HepG2 (cell line): ENCODE measurements around the gene STPG4. TPM values are rescaled to one million over a fixed set of nuclear protein-coding genes. Genes with fewer than 3 reads are reported as not detected.
A peak's percentile ranks its signal among the peaks of the same experiment; 100 is the strongest.

Experiments
- ATAC-seq: fragments of 200-7000 bp; cut with Tn5 transposase; 3 replicates; pipeline ENCODE4 v1.9.1; 2020; ENCODE audit warnings: mild to moderate bottlenecking, moderate library complexity
- BruUV-seq: library from RNA; stranded (reverse); fragments of 400-500 nt; replicated peaks from 2 replicates; lab custom pipeline; 2021; lab: Mats Ljungman, UMichigan
- CTCF ChIA-PET: fragments of 300-600 bp; formaldehyde crosslinking; extraction: SDS; loops from one replicate; lab custom pipeline; 2021; ENCODE audit warnings: low total read pairs, inconsistent platforms, low intra/inter-chr PET ratio; lab: Yijun Ruan, JAX
- POLR2A ChIA-PET: fragments of 350-600 bp; sonication (Branson Sonifier 250); formaldehyde crosslinking; loops from one replicate; lab custom pipeline; 2020; ENCODE audit warnings: antibody characterized with exemption, inconsistent platforms; lab: Yijun Ruan, JAX
- DNase-seq: peaks from one replicate; pipeline ENCODE4 v3.0.0-alpha.2; 2015; ENCODE audit warnings: low spot score
- FAIRE-seq: peaks from 3 replicates; lab custom pipeline; 2011; peaks lifted over from hg19 to GRCh38; lab: Jason Lieb, UNC
- H2AFZ ChIP-seq: one replicate; pipeline ENCODE4 v1.6.1; 2011; ENCODE audit warnings: low read length, inconsistent platforms
- H3K27ac ChIP-seq: fragments of 300-600 bp; 3 replicates; pipeline ENCODE4 v1.8.0; 2011; ENCODE audit warnings: mixed run types, mild to moderate bottlenecking, mixed read lengths, low read length, inconsistent platforms; ENCODE audit not compliant: insufficient read depth; ENCODE audit errors: extremely low read length
- H3K27me3 ChIP-seq, 2 experiments: fragments of 200-600 bp in 1 of 2; 2 replicates in 1 of 2; 3 replicates in 1 of 2; pipeline versions ENCODE4 v1.6.0 to v1.8.0; 2011; ENCODE audit warnings: low read length in 2 of 2, mild to moderate bottlenecking in 2 of 2, moderate library complexity in 2 of 2, inconsistent platforms in 1 of 2; ENCODE audit not compliant: insufficient read depth in 2 of 2, control insufficient read depth in 1 of 2
- H3K36me3 ChIP-seq, 2 experiments: fragments of 200-600 bp in 1 of 2; replicated peaks in 1 of 2; 2 replicates in 1 of 2; 3 replicates in 1 of 2; pipeline versions ENCODE4 v1.5.1 to v1.8.0; 2011; ENCODE audit warnings: low read length in 2 of 2, inconsistent platforms in 1 of 2; ENCODE audit not compliant: insufficient read depth in 2 of 2, control insufficient read depth in 1 of 2
- H3K4me1 ChIP-seq: 2 replicates; pipeline ENCODE4 v1.5.1; 2012; ENCODE audit warnings: low read length, inconsistent platforms; ENCODE audit not compliant: insufficient read depth
- H3K4me2 ChIP-seq: 2 replicates; pipeline ENCODE4 v1.6.0; 2011; ENCODE audit warnings: low read depth, low read length, inconsistent platforms
- H3K4me3 ChIP-seq, 3 experiments: fragments of 200-600 bp in 1 of 3; sonication (generic), shearing (Covaris generic) in 1 of 3; replicated peaks in 1 of 3; 2 replicates each; pipeline ENCODE4 v1.5.1; 2011 to 2016; ENCODE audit warnings: low read length in 3 of 3, inconsistent platforms in 2 of 3, low read depth in 2 of 3, mild to moderate bottlenecking in 2 of 3, control low read depth in 1 of 3, mixed read lengths in 1 of 3; ENCODE audit not compliant: insufficient read depth in 1 of 3
- H3K79me2 ChIP-seq: one replicate; pipeline ENCODE4 v1.6.1; 2011; ENCODE audit warnings: low read length, inconsistent platforms; ENCODE audit not compliant: insufficient read depth
- H3K9ac ChIP-seq: 2 replicates; pipeline ENCODE4 v1.6.0; 2011; ENCODE audit warnings: mild to moderate bottlenecking, low read depth, low read length, inconsistent platforms; ENCODE audit not compliant: insufficient read depth
- H3K9me3 ChIP-seq: 2 replicates; pipeline ENCODE4 v1.5.1; 2012; ENCODE audit warnings: mild to moderate bottlenecking, low read length
- H4K20me1 ChIP-seq: 2 replicates; pipeline ENCODE4 v1.6.0; 2011; ENCODE audit warnings: inconsistent platforms, mild to moderate bottlenecking, low read length, moderate library complexity; ENCODE audit not compliant: insufficient read depth
- BRCA1 ChIP-seq: sonication (generic); formaldehyde crosslinking; IDR thresholded peaks from 2 replicates; pipeline ENCODE4 v1.4.0; 2020; ENCODE audit warnings: missing genetic modification reagents
- CREB1 ChIP-seq, 2 experiments: fragments of 450-650 bp in 1 of 2; IDR thresholded peaks; 2 replicates each; pipeline ENCODE4 v1.6.1; 2016 to 2017; ENCODE audit warnings: control low read depth in 1 of 2, mild to moderate bottlenecking in 1 of 2, missing compliant biosample characterization in 1 of 2, missing genetic modification characterization in 1 of 2
- EP300 ChIP-seq, 3 experiments: sonication (generic) in 1 of 3; formaldehyde crosslinking in 1 of 3; IDR thresholded peaks; 2 replicates each; pipeline versions ENCODE4 v1.5.1 to v1.6.1; 2011 to 2020; ENCODE audit warnings: low read depth in 2 of 3, low read length in 2 of 3, borderline replicate concordance in 1 of 3, improper control_type of control experiment in 1 of 3, mild to moderate bottlenecking in 1 of 3, missing genetic modification reagents in 1 of 3, moderate library complexity in 1 of 3
- MED1 ChIP-seq: sonication (generic); formaldehyde crosslinking; IDR thresholded peaks from 2 replicates; pipeline ENCODE4 v1.4.0; 2020; ENCODE audit warnings: missing genetic modification reagents
- TFAP4 ChIP-seq: sonication (generic); IDR thresholded peaks from 2 replicates; pipeline ENCODE4 v1.6.1; 2016; ENCODE audit warnings: low read depth, borderline replicate concordance
- YEATS2 ChIP-seq: sonication (generic); formaldehyde crosslinking; IDR thresholded peaks from 2 replicates; pipeline ENCODE4 v1.4.0; 2020; ENCODE audit warnings: missing genetic modification reagents, borderline replicate concordance
- ZNF17 ChIP-seq: sonication (generic); formaldehyde crosslinking; IDR thresholded peaks from 2 replicates; pipeline ENCODE4 v1.5.0; 2020; ENCODE audit warnings: mild to moderate bottlenecking, missing genetic modification reagents
- ZNF232 ChIP-seq: sonication (generic); formaldehyde crosslinking; IDR thresholded peaks from 2 replicates; pipeline ENCODE4 v1.4.0; 2020; ENCODE audit warnings: missing genetic modification reagents, borderline replicate concordance
- ZNF605 ChIP-seq: sonication (generic); formaldehyde crosslinking; IDR thresholded peaks from 2 replicates; pipeline ENCODE4 v1.8.0; 2022; ENCODE audit warnings: mild to moderate bottlenecking, missing genetic modification reagents
- ZNF746 ChIP-seq: sonication (generic); formaldehyde crosslinking; IDR thresholded peaks from 2 replicates; pipeline ENCODE4 v1.8.0; 2022; ENCODE audit warnings: mild to moderate bottlenecking, missing genetic modification reagents
- ZSCAN21 ChIP-seq: sonication (generic); formaldehyde crosslinking; IDR thresholded peaks from 2 replicates; pipeline ENCODE4 v1.8.0; 2022; ENCODE audit warnings: mild to moderate bottlenecking, missing genetic modification reagents, moderate library complexity, borderline replicate concordance
- WGBS: methylation state at CpG from one replicate; pipeline ENCODE4 v1.1.6; 2017; ENCODE audit warnings: low lambda C conversion rate; 5-methylcytosine and 5-hydroxymethylcytosine counted together
- in situ Hi-C: cut with HindIII; loops from 2 replicates; pipeline ENCODE4 v1.10.0; 2017; ENCODE audit warnings: low pct_unique_long_range_greater_than_20kb; ENCODE audit not compliant: extremely low pct_ligation_motif_present
- intact Hi-C: fragments of 100-400 bp; cut with micrococcal nuclease; formaldehyde crosslinking; loops from one replicate; pipeline ENCODE4 v1.10.0; 2022; ENCODE audit not compliant: unreplicated experiment
- polyA plus RNA-seq, 8 experiments: library from polyadenylated mRNA; depleted of rRNA in 3 of 8; stranded (reverse) in 7 of 8; unstranded in 1 of 8; fragments of >200 nt; fragmentation: Illumina TruSeq in 4 of 8; extraction: Trizol in 4 of 8; gene quantifications; 2 replicates each; pipeline versions ENCODE4 v1.2.1 to v1.2.3, GENCODE V29; 2011 to 2016; ENCODE audit warnings: low read depth in 4 of 8, missing spikeins in 1 of 8, mixed read lengths in 1 of 8; ENCODE audit not compliant: insufficient read depth in 1 of 8
- total RNA-seq, 5 experiments: library from RNA; depleted of rRNA; stranded (reverse); fragments of >200 nt; fragmentation: Illumina TruSeq; extraction: Trizol; gene quantifications; 2 replicates each; pipeline ENCODE4 v1.2.3, GENCODE V29; 2016; ENCODE audit warnings: low read depth in 1 of 5

The STPG4 gene
- total and polyA plus RNA-seq, 2 of the 13 experiments (the other 11 are each of a cell fraction or from before 2014, with no cell fraction given): 0.11 to 0.15 TPM

DNA sequence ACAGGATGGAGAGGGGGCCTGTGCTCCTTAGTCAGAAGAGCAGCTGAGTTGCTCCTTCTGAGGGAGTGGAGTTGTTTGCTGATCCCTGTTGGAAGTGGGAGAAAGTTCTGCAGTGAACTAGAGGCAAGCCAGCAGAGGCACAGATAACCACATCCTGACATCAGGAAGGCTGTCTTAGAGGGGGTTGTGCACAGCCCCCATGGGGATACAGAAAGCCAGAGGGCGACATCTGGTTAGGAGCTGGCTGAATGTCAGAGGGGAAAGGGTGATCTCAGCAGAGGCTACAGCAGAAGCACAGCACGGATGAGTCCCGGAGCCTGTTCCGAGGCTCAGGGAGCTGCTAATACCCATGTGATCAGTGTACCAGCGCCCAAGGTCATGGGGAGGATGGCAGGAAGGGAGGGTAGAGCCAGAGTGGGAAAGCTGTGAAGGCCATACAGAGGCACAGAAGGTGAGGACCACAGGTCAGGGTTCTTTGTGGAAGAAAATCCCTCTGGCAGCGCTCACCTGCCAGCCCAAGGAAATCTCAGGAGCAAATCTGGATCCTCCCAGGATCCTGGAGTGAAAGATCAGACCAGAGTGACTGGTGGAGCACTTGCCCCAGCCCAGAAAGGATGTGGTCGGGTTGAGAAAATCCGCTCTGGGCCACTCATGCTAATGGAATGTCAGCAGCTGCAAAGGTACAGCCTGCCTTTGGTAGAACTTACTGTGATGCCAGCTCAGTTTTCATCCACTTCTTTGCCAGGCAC is 111.8 kb downstream of the STPG4 start (continued):
- TF ChIP-seq MED1 (CRISPR knock-in tag) (peak; percentile 84), ZNF232 (CRISPR knock-in tag) (peak; percentile 70; the same call in 1 of the 2 replicates), YEATS2 (CRISPR knock-in tag) (peak; percentile 52; the same call in 1 of the 2 replicates), TFAP4 (peak; percentile 29; the same call in 1 of the 2 replicates), EP300 (IDR thresholded peaks at IDR 0.05; ENCODE audit: low read depth in 2 of 2, low read length in 2 of 2) (no peak; a peak in 2 of 4 replicates), EP300 (CRISPR knock-in tag; IDR thresholded peaks at IDR 0.05; ENCODE audit: borderline replicate concordance) (0 out of 2 replicates have a peak, but pooled peaks have one; percentile 58), ZNF605 (CRISPR knock-in tag) (peak; percentile 73; the same call in 1 of the 2 replicates), BRCA1 (0 out of 2 replicates have a peak, but pooled peaks have one; percentile 39), ZSCAN21 (0 out of 2 replicates have a peak, but pooled peaks have one; percentile 68)

- H3K4me3 ChIP-seq: no peak overlapping the region
- in situ Hi-C loops: no loop called here
- ATAC-seq (no peak), FAIRE-seq (no peak), DNase-seq (no peak)
- H3K79me2 ChIP-seq: no peaks in the 10 kb centered on the region
- H3K27ac ChIP-seq: peak overlapping the region; percentile 73
- peaks cover 12 to 33% of the 10 kb centered on the region in 2 experiments for H3K36me3 ChIP-seq
- peaks cover 72% of the 10 kb centered on the region for H3K4me1 ChIP-seq
- 95% methylated on average over 11 of the region's 11 CpGs for WGBS
- no peaks in the 10 kb centered on the region for H4K20me1 ChIP-seq
- no peak overlapping the region for H3K4me2 ChIP-seq
- H3K9me3 ChIP-seq: no peaks in the 10 kb centered on the region
- CTCF ChIA-PET: no interaction called here
- POLR2A ChIA-PET: interaction anchor here (0.7 to 1.8 kb wide), 3 partner anchors 16 to 280 kb away, joined by 3 to 9 read pairs (median 8); no protein-coding TSS in a partner anchor
- H3K9ac ChIP-seq: peak overlapping the region; percentile 45; the same call in 1 of the 2 replicates
- intact Hi-C loops: no loop called here
- peak; percentile 51; the same call in 1 of the 2 replicates for TF ChIP-seq CREB1 (IDR thresholded peaks at IDR 0.05)
- TF ChIP-seq CREB1 (CRISPR knock-in tag; IDR thresholded peaks at IDR 0.05): no peak
- TF ChIP-seq ZNF746: 0 out of 2 replicates have a peak, but pooled peaks have one; percentile 1
- TF ChIP-seq ZNF17: no peak
- no peak overlapping the region for H2AFZ ChIP-seq
- no peaks in the 10 kb centered on the region for H3K27me3 ChIP-seq
- no TSS peak for BruUV-seq
Observed at GRCh38 chr2:47041891-47042684, 113.0 kb downstream of the STPG4 start.
